ENCODE data around the gene SLC43A2. TPM values are rescaled to one million over a fixed set of nuclear protein-coding genes. Genes with fewer than 3 reads are reported as not detected.
A peak's percentile ranks its signal among the peaks of the same experiment; 100 is the strongest.

The SLC43A2 gene
- total and polyA plus RNA-seq, 2 of the 13 experiments (the other 11 are each of a cell fraction or from before 2014, with no cell fraction given), result 7.3 to 20.0 TPM

- TF ChIP-seq ZNF687 (CRISPR knock-in tag; IDR thresholded peaks at IDR 0.05), result peak; percentile 91
- no peak for TF ChIP-seq ZNF557 (CRISPR knock-in tag; IDR thresholded peaks at IDR 0.05)
- TF ChIP-seq SRY (CRISPR knock-in tag; IDR thresholded peaks at IDR 0.05), result no peak; the same call in 1 of the 2 replicates
- TF ChIP-seq ZNF556 (CRISPR knock-in tag; IDR thresholded peaks at IDR 0.05; ENCODE audit: borderline replicate concordance), result no peak; the same call in 1 of the 2 replicates
- TF ChIP-seq ZNF552 (CRISPR knock-in tag; IDR thresholded peaks at IDR 0.05; ENCODE audit: borderline replicate concordance), result no peak
- no peak; the same call in 1 of the 2 replicates for TF ChIP-seq HMG20B (CRISPR knock-in tag; conservative IDR thresholded peaks at IDR 0.05)
- TF ChIP-seq ZNF850 (CRISPR knock-in tag; conservative IDR thresholded peaks at IDR 0.05), result no peak
- no peak for TF ChIP-seq ZNF598 (CRISPR knock-in tag; IDR thresholded peaks at IDR 0.05; ENCODE audit: borderline replicate concordance)
- no peak; the same call in 1 of the 2 replicates for TF ChIP-seq ZNF280B (CRISPR knock-in tag; IDR thresholded peaks at IDR 0.05; ENCODE audit: borderline replicate concordance)
- no peak for TF ChIP-seq ZNF816 (CRISPR knock-in tag; IDR thresholded peaks at IDR 0.05; ENCODE audit: borderline replicate concordance)
- no peak for TF ChIP-seq ZBTB25 (CRISPR knock-in tag; IDR thresholded peaks at IDR 0.05)
- TF ChIP-seq ZNF12 (CRISPR knock-in tag; IDR thresholded peaks at IDR 0.05), result no peak
- peak; percentile 43 for TF ChIP-seq TBX2 (CRISPR knock-in tag; IDR thresholded peaks at IDR 0.05; ENCODE audit: borderline replicate concordance)
- TF ChIP-seq HNRNPH1 (optimal IDR thresholded peaks at IDR 0.05; ENCODE audit: low read depth, low read length), result no peak
- TF ChIP-seq ZNF432 (CRISPR knock-in tag; IDR thresholded peaks at IDR 0.05; ENCODE audit: borderline replicate concordance), result no peak
- TF ChIP-seq AGO2 (optimal IDR thresholded peaks at IDR 0.05; ENCODE audit: low read depth, low read length), result no peak
- no peak for TF ChIP-seq CHD4 (IDR thresholded peaks at IDR 0.05; ENCODE audit: borderline replicate concordance, low read length)
- TF ChIP-seq NFRKB (IDR thresholded peaks at IDR 0.05), result no peak
- TF ChIP-seq BCL6 (CRISPR knock-in tag; IDR thresholded peaks at IDR 0.05), result no peak
- peak; percentile 22; the same call in 1 of the 2 replicates for TF ChIP-seq ZNF777 (CRISPR knock-in tag; IDR thresholded peaks at IDR 0.05)
- TF ChIP-seq HBP1 (CRISPR knock-in tag; IDR thresholded peaks at IDR 0.05; ENCODE audit: low read depth), result no peak
- TF ChIP-seq ZNF75D (CRISPR knock-in tag; IDR thresholded peaks at IDR 0.05; ENCODE audit: borderline replicate concordance), result no peak
These were observed at the start of gene SLC43A2 (continued) for GRCh38 chr17:1627982-1628855.

Measured in HepG2 (cell line).